ENCODE results near the gene TMEM221.

TMEM221 gene

DNA sequence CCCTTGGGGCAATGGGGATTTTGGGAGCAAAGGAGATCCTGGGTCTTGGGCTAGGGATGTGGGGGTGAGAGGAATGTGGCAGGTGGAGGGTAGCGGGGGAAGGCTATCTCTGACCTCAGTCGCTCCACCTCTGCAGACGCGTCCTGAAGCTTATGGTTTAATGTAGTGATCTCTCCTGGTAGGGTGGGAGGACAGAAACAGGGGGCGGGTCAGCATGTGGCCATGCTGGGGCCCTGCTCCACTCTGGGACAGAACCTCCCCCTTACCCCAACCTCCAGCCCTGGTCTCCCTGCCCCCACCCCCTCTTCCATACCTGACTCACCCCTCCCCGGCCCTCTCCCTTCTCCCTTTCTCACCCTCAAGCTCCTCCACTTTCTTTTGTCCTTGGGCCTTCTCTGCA is 44.5 kb downstream of the TMEM221 start:
- no peak for DNase-seq

- DNase-seq: peak; percentile 54
Observed at GRCh38 chr19:17402982-17403855, 45.2 kb downstream of the TMEM221 start.

- no peak for DNase-seq
Observed at GRCh38 chr19:17401628-17402027, 46.8 kb downstream of the TMEM221 start.

DNA sequence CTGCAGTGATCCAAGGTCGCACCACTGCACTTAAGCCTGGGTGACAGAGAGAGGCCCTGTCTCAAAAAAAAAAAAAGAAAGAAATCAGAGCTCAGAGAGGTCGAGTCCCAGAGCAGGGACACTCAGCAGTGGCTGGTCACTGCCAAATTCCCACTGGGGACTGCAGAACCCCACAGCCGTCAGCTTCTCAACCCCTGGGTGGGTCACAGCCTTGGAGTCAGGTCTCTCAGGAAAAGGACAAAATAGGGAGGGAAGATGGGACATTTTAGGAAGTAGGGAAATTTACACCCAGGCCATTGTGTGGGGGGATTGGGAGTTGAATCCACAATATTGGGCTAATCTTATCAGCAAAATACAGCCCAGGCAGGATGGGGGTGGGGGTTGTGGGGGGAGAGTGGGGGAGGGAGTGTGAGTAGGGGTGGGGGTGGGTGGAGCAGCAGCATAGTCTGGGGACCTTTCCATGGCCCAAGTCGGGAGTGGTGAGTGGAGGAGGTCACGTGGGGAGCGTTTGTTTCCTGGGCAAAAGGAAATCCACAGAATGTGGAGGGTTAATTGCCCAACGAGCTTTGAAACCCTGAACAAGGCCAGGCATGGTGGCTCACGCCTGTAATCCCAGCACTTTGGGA is 49.5 kb downstream of the TMEM221 start:
- no peak for DNase-seq

DNA sequence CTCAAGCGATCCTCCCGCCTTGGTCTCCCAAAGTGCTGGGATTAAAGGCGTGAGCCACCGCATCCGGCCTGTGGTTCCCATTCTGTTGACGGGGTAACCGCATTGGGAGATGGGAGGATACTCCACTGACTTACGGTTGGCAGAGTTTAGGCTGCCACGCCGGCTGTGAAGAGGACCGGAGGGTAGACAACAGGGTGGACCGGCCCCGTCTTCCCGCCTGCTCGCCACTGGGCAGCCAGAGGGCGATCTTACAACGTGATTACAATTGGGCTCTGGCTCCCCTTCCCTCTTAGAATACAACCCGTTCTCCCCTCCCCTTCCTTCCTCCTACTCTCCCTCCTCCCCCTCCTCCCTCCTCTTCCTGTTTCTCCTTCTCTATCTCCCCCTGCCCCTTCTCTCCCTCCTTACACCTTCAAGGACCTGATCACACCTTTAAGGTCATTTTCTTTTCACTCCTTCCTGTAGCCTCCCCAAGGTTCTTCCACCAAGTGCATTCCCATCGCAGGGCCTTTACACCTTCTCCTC is 53.5 kb downstream of the TMEM221 start:
- peak; percentile 82 for DNase-seq

GRCh38 chr19:17393914-17394313 is 54.6 kb downstream of the TMEM221 start, which contains the start of gene CCDC194:
Gene CCDC194 (minus strand): TSS chr19:17394196. CDS start chr19:17394158, 38 bp downstream.
- no peak for DNase-seq

DNA sequence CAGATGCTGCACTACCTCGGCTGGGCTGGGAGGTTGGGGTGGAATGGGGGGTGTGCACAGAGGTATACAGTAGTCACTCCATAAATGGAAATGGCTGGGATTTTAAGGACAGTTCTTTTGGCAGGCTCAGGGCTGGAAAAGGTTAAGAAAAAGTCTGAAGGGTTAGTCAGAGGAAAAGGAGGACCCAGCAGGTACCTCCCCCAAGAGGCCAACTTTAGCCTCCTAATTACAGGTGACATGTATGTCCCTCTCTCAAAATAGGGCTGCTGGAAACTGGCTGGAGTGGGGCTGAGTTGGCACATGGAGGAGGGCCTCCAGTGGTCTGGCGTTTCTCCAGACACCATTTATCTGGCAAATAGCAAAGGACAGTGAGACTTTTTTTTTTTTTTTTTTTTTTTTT is 55.5 kb downstream of the TMEM221 start:
- DNase-seq: no peak

- no peak for DNase-seq
Observed at GRCh38 chr19:17391371-17392151, 56.9 kb downstream of the TMEM221 start.

GRCh38 chr19:17390665-17391370 is 57.6 kb downstream of the TMEM221 start:
- peak; percentile 93 for DNase-seq

DNA sequence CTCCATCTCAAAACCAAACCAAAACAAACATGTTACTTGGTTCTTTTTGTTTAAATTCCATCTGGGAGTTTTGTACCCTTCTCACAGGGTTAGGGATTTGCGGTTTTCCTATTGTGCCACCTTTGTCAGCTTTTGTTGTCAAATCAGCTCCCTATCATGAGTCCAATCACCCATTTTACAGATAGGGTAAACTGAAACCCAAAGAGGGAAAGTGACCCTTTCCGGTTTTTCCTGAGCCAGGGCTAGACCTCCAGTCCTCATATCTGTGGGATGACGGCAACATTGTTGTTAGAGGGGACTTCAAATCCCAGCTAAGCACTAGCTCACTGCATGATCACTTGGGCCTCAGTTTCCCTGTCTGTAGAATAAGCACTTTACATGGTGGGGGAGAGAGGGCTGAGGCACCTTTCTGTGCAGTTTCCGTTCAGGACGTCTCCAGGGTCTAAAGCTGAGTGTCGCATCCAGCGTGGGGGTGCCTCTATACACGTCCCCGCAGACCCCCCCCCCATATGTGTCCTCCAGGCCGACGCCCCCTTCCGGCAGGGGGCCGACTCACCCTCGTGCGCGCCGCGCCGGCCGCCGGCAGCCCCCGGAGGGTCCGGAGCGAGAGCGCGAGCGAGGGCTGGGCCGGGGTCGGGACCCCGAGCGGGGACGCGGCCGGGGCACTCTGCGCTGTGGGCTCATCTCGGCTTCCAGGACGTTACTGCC is 58.4 kb downstream of the TMEM221 start:
- no peak for DNase-seq

- no peak for DNase-seq
Observed at GRCh38 chr19:17389288-17389687, 59.2 kb downstream of the TMEM221 start.

- peak; percentile 68 for DNase-seq
Observed at GRCh38 chr19:17385878-17386611, 62.4 kb downstream of the TMEM221 start.
